Colonic mucosa (tissue), 4 donors: ENCODE results near the gene CA10. TPM values are rescaled to one million over a fixed set of nuclear protein-coding genes. Genes with fewer than 3 reads are reported as not detected.

Source experiments
- DNase-seq: peaks from one replicate; pipeline ENCODE4 v3.0.0-alpha.2; 2020
- H3K27ac ChIP-seq: fragments of 200-600 bp; one replicate; pipeline ENCODE4 v1.8.0; 2021
- H3K27me3 ChIP-seq: fragments of 200-600 bp; one replicate; pipeline ENCODE4 v1.8.0; 2021
- H3K36me3 ChIP-seq: fragments of 200-600 bp; one replicate; pipeline ENCODE4 v1.8.0; 2021
- H3K4me1 ChIP-seq: fragments of 200-600 bp; one replicate; pipeline ENCODE4 v1.8.0; 2021; ENCODE audit warnings: mild to moderate bottlenecking
- H3K4me3 ChIP-seq: fragments of 200-600 bp; one replicate; pipeline ENCODE4 v1.8.0; 2021
- H3K9ac ChIP-seq, 2 donors: one replicate each; pipeline ENCODE4 v1.7.0; 2013; ENCODE audit warnings: control low read depth in 2 of 2, low read depth in 2 of 2, low read length in 2 of 2
- H3K9me3 ChIP-seq: fragments of 200-600 bp; one replicate; pipeline ENCODE4 v1.8.0; 2021
- intact Hi-C: fragments of 100-400 bp; cut with DNase I; formaldehyde crosslinking; loops from one replicate; pipeline ENCODE4 v1.14.1; 2022
- total RNA-seq, 2 donors: library from RNA; stranded (reverse); fragmentation: NEBNext Ultra II Directional in 1 of 2; extraction: Animal tissue kit (Norgen Biotek cat#: 25700) in 1 of 2; gene quantifications; one replicate each; pipeline ENCODE4 v1.2.1, GENCODE V29; 2021
- TF ChIP-seq, protein P1 (sequence below): fragments of 200-600 bp; IDR thresholded peaks from one replicate; pipeline ENCODE4 v1.8.0; 2022; ENCODE audit warnings: antibody characterized with exemption, mild to moderate bottlenecking
- donor health status: healthy.
- donor health status: DM: no; HTN: no; CAD: no.
- donor health status: DM: no; HTN: no; CAD: no.

CA10 gene
- total RNA-seq, 2 donors from 2014 or later: 0.27 to 0.52 TPM

DNA sequence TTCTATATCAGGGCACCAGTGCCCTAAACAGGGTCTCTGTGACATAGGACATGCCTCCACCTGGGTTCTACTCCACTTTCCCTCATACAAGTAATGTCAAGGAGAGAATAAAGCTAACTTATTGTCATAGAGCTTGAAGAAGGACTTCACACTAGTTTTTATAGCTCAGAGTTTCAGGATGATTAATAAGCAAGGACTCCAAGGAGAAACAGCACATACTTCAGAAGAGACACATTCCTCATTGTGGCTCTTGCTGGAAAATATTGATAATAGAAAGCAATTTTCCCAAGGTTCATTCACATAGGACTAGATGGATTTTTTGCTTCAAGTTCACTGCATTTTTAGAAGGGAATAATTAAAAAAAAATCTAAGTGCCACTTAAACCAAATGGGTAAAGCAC lies 133.3 kb downstream of the CA10 start:
- Histone ChIP-seq H3K36me3 (no peaks in the 10 kb centered on the region), H3K4me1 (no peaks in the 10 kb centered on the region), H3K4me3 (no peak overlapping the region), H3K9me3 (no peaks in the 10 kb centered on the region), H3K27ac (no peak overlapping the region), H3K9ac (no peak overlapping the region), H3K27me3 (no peaks in the 10 kb centered on the region)
- no peak for DNase-seq
- TF ChIP-seq, protein P1, sequence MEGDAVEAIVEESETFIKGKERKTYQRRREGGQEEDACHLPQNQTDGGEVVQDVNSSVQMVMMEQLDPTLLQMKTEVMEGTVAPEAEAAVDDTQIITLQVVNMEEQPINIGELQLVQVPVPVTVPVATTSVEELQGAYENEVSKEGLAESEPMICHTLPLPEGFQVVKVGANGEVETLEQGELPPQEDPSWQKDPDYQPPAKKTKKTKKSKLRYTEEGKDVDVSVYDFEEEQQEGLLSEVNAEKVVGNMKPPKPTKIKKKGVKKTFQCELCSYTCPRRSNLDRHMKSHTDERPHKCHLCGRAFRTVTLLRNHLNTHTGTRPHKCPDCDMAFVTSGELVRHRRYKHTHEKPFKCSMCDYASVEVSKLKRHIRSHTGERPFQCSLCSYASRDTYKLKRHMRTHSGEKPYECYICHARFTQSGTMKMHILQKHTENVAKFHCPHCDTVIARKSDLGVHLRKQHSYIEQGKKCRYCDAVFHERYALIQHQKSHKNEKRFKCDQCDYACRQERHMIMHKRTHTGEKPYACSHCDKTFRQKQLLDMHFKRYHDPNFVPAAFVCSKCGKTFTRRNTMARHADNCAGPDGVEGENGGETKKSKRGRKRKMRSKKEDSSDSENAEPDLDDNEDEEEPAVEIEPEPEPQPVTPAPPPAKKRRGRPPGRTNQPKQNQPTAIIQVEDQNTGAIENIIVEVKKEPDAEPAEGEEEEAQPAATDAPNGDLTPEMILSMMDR: no peak
- intact Hi-C loops: no loop called here

GRCh38 chr17:52024300-52024870 lies 134.1 kb downstream of the CA10 start:
- intact Hi-C loops: no loop called here
- TF ChIP-seq, protein P1: no peak
- Histone ChIP-seq H3K27ac (no peak overlapping the region), H3K9me3 (no peaks in the 10 kb centered on the region), H3K4me1 (no peaks in the 10 kb centered on the region), H3K9ac (no peak overlapping the region), H3K27me3 (no peaks in the 10 kb centered on the region), H3K4me3 (no peak overlapping the region), H3K36me3 (no peaks in the 10 kb centered on the region)
- DNase-seq: no peak

GRCh38 chr17:52011064-52011463 lies 147.4 kb downstream of the CA10 start:
- Histone ChIP-seq H3K9ac (no peak overlapping the region), H3K36me3 (no peaks in the 10 kb centered on the region), H3K27me3 (no peaks in the 10 kb centered on the region), H3K4me1 (no peaks in the 10 kb centered on the region), H3K9me3 (no peaks in the 10 kb centered on the region), H3K4me3 (no peak overlapping the region), H3K27ac (no peak overlapping the region)
- intact Hi-C loops: no loop called here
- TF ChIP-seq, protein P1: no peak
- DNase-seq: no peak

GRCh38 chr17:51999654-52000053 lies 158.9 kb downstream of the CA10 start:
- Histone ChIP-seq H3K4me1 (no peaks in the 10 kb centered on the region), H3K27ac (no peak overlapping the region), H3K27me3 (no peaks in the 10 kb centered on the region), H3K9ac (no peak overlapping the region), H3K9me3 (no peaks in the 10 kb centered on the region), H3K36me3 (no peaks in the 10 kb centered on the region), H3K4me3 (no peak overlapping the region)
- intact Hi-C loops: no loop called here
- TF ChIP-seq, protein P1: no peak
- no peak for DNase-seq

DNA sequence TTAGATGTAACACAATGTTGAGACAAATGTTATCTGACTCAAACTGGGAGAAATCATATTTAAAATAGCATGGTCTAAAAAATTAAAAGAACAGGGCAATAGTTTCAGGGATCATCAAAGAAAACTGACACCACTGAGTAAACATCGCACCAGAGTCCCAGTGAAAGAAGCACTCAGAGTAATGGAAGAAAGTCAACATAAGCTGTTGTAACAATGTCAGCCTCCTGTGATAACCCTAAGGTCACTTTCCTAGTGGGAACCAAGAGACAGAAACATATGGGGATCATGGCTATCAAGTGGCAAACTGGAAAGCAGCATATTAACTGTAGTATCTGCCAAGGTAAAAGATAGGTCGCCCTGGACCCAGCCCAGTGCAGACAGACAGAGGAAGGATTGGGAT lies 160.8 kb downstream of the CA10 start:
- intact Hi-C loops: no loop called here
- Histone ChIP-seq H3K4me3 (no peak overlapping the region), H3K9ac (no peak overlapping the region), H3K36me3 (no peaks in the 10 kb centered on the region), H3K9me3 (no peaks in the 10 kb centered on the region), H3K4me1 (no peaks in the 10 kb centered on the region), H3K27ac (no peak overlapping the region), H3K27me3 (no peaks in the 10 kb centered on the region)
- TF ChIP-seq, protein P1: no peak
- no peak for DNase-seq
